K562 (cell line): ENCODE results near the gene BLVRA. TPM values are rescaled to one million over a fixed set of nuclear protein-coding genes. Genes with fewer than 3 reads are reported as not detected.

Experiments
- CHAMP1 ChIP-seq: fragments of 450-650 bp; IDR thresholded peaks from 2 replicates; pipeline ENCODE4 v1.6.1; 2016; ENCODE audit warnings: mild to moderate bottlenecking
- DPF2 ChIP-seq: fragments of 450-650 bp; IDR thresholded peaks from 2 replicates; pipeline ENCODE4 v1.6.1; 2016
- FOXM1 ChIP-seq, 2 experiments: fragments of 450-650 bp in 1 of 2; sonication (generic) in 1 of 2; formaldehyde crosslinking in 1 of 2; IDR thresholded peaks; 2 replicates each; pipeline versions ENCODE4 v1.6.1 to v1.9.0; 2017 to 2022; ENCODE audit warnings: low read depth in 2 of 2, mild to moderate bottlenecking in 2 of 2, missing genetic modification reagents in 1 of 2, moderate library complexity in 1 of 2
- GTF2F1 ChIP-seq: IDR thresholded peaks from 2 replicates; pipeline ENCODE4 v1.6.1; 2011; ENCODE audit warnings: low read depth, low read length, improper control_type of control experiment
- MBD2 ChIP-seq: sonication (generic); IDR thresholded peaks from 2 replicates; pipeline ENCODE4 v1.6.1; 2016; ENCODE audit warnings: low read depth, borderline replicate concordance
- NCOR1 ChIP-seq: fragments of 450-650 bp; IDR thresholded peaks from 2 replicates; pipeline ENCODE4 v1.6.1; 2016; ENCODE audit warnings: mild to moderate bottlenecking, moderate library complexity
- PHB2 ChIP-seq: fragments of 450-650 bp; IDR thresholded peaks from 2 replicates; pipeline ENCODE4 v1.6.1; 2017; ENCODE audit warnings: low read depth
- POLR2AphosphoS5 ChIP-seq: IDR thresholded peaks from 2 replicates; pipeline ENCODE4 v1.6.1; 2011; ENCODE audit warnings: mild to moderate bottlenecking, low read depth, low read length, moderate library complexity; ENCODE audit not compliant: control insufficient read depth, insufficient read depth
- SAFB ChIP-seq: fragments of 200-400 bp; formaldehyde crosslinking; IDR thresholded peaks from 2 replicates; pipeline ENCODE4 v1.6.1; 2017; ENCODE audit warnings: low read depth, low read length, borderline replicate concordance
- ZFP36 ChIP-seq: fragments of 150-350 bp; IDR thresholded peaks from 2 replicates; pipeline ENCODE4 v1.6.1; 2018; ENCODE audit warnings: low read length, low read depth; ENCODE audit not compliant: partially characterized antibody
- ZNF407 ChIP-seq: fragments of 450-650 bp; IDR thresholded peaks from 2 replicates; pipeline ENCODE4 v1.6.1; 2016; ENCODE audit warnings: low read depth
- polyA plus RNA-seq, 8 experiments: library from polyadenylated mRNA; depleted of rRNA in 4 of 8; stranded (reverse) in 5 of 8; unstranded in 3 of 8; fragments of >200 nt; fragmentation: Nextera tagmentation in 2 of 8; fragmentation: Illumina TruSeq in 1 of 8; extraction: Ambion mirVana in 2 of 8; extraction: Trizol in 1 of 8; gene quantifications; 2 replicates each; pipeline versions ENCODE4 v1.2.1 to v1.2.3, GENCODE V29; 2011 to 2014; ENCODE audit warnings: inconsistent platforms in 1 of 8, missing spikeins in 1 of 8
- total RNA-seq, 7 experiments: library from RNA; depleted of rRNA in 6 of 7; stranded (reverse); fragments of >200 nt in 6 of 7; fragmentation: Illumina TruSeq in 2 of 7; extraction: Trizol in 2 of 7; gene quantifications; 2 replicates each; pipeline versions ENCODE4 v1.2.1 to v1.2.3, GENCODE V29; 2011 to 2021; ENCODE audit warnings: low replicate concordance in 1 of 7
- TF ChIP-seq, protein P1 (sequence below): fragments of 450-650 bp; IDR thresholded peaks from 2 replicates; pipeline ENCODE4 v1.6.1; 2016; ENCODE audit warnings: low read depth, mild to moderate bottlenecking, moderate library complexity
- TF ChIP-seq, protein P2 (sequence below): fragments of 450-650 bp; IDR thresholded peaks from 2 replicates; pipeline ENCODE4 v1.7.0; 2016; ENCODE audit warnings: borderline replicate concordance

BLVRA gene
- total and polyA plus RNA-seq, 9 of the 15 experiments (the other 6 are each of a cell fraction or from before 2014, with no cell fraction given): 48.5 to 147 (median 61.5) TPM

DNA sequence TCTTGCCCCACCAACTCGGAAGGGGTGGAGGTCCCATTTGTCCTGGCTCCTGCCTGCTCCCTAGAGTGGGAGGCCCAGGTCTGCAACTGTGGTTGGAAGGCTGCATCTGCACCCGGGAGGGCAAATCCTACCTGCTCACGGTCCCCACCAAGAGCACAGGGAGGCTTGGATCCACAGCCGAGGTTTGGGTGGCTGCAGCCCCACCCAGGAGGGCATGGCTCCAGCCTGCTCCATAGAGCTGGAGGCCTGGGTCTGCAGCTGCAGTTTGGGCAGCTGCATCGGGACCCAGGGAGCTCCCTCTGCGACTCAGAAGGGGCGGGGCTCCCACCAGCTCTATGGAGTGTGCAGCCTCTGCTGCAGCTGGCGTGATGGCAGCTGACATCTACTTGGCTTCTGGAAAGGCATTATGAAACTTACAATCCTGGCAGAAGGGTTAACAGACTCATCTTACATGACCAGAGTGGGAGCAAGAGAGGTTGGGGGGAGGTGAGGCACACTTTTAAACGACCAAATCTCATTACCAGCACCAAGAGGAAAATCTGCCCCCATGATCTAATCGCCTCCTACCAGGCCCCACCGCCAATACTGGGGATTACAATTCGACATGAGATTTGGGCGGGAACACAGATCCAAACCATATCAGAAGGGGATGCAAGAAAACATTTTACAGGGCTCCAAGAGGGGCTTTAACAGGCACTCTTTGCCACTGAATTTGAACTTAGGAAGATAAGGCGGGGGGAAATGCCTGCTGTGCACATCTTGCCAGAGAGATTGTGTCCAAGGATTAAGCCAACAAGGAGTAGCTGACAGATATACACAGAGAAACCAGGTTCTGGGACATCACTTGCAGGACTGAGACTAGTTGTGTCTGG lies 8.2 kb upstream of the BLVRA start (continued):
- no peak for TF ChIP-seq ZNF407
- no peak for TF ChIP-seq GTF2F1
- no peak for TF ChIP-seq SAFB
- TF ChIP-seq, protein P1, sequence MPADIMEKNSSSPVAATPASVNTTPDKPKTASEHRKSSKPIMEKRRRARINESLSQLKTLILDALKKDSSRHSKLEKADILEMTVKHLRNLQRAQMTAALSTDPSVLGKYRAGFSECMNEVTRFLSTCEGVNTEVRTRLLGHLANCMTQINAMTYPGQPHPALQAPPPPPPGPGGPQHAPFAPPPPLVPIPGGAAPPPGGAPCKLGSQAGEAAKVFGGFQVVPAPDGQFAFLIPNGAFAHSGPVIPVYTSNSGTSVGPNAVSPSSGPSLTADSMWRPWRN: 0 out of 2 replicates have a peak, but pooled peaks have one; percentile 43
- peak; percentile 55; the same call in 1 of the 2 replicates for TF ChIP-seq FOXM1 (IDR thresholded peaks at IDR 0.05; ENCODE audit: low read depth)
- no peak for TF ChIP-seq FOXM1 (CRISPR knock-in tag; IDR thresholded peaks at IDR 0.05; ENCODE audit: low read depth)
- TF ChIP-seq MBD2: 0 out of 2 replicates have a peak, but pooled peaks have one; percentile 14
- peak; percentile 79 for TF ChIP-seq NCOR1
- TF ChIP-seq PHB2: peak; percentile 21; the same call in 1 of the 2 replicates
- TF ChIP-seq POLR2AphosphoS5: peak; percentile 83
- TF ChIP-seq CHAMP1: no peak
- TF ChIP-seq, protein P2, sequence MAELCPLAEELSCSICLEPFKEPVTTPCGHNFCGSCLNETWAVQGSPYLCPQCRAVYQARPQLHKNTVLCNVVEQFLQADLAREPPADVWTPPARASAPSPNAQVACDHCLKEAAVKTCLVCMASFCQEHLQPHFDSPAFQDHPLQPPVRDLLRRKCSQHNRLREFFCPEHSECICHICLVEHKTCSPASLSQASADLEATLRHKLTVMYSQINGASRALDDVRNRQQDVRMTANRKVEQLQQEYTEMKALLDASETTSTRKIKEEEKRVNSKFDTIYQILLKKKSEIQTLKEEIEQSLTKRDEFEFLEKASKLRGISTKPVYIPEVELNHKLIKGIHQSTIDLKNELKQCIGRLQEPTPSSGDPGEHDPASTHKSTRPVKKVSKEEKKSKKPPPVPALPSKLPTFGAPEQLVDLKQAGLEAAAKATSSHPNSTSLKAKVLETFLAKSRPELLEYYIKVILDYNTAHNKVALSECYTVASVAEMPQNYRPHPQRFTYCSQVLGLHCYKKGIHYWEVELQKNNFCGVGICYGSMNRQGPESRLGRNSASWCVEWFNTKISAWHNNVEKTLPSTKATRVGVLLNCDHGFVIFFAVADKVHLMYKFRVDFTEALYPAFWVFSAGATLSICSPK: no peak
- peak; percentile 31 for TF ChIP-seq ZFP36
- TF ChIP-seq DPF2: peak; percentile 91
